A549 (cell line): ENCODE measurements around the gene POLDIP3.

ENCODE experiments used
- MAX ChIP-seq: IDR thresholded peaks from 2 replicates; pipeline ENCODE4 v1.6.1; 2012
- RFX5 ChIP-seq: fragments of 450-650 bp; IDR thresholded peaks from 2 replicates; pipeline ENCODE4 v1.7.1; 2014; ENCODE audit warnings: antibody characterized with exemption, mild to moderate bottlenecking, moderate library complexity

- TF ChIP-seq MAX (no peak), RFX5 (no peak)
These were observed 5.4 kb upstream of the POLDIP3 start for GRCh38 chr22:42620084-42620483.
